Panc1 (cell line): ENCODE data around the gene C11orf52. TPM values are rescaled to one million over a fixed set of nuclear protein-coding genes. Genes with fewer than 3 reads are reported as not detected.
A peak's percentile ranks its signal among the peaks of the same experiment; 100 is the strongest.

Experiments
- ATAC-seq: fragments of 200-7000 bp; cut with Tn5 transposase; 2 replicates; pipeline ENCODE4 v1.9.1; 2020; ENCODE audit warnings: mild to moderate bottlenecking, moderate library complexity
- BruUV-seq: library from RNA; stranded (reverse); fragments of 400-500 nt; replicated peaks from 2 replicates; lab custom pipeline; 2021; lab: Mats Ljungman, UMichigan
- CTCF ChIA-PET: fragments of 300-600 bp; sonication (Branson Sonifier 250); formaldehyde crosslinking; loops from one replicate; lab custom pipeline; 2022; ENCODE audit warnings: antibody characterized with exemption; lab: Charles Lee
- POLR2A ChIA-PET: fragments of 300-600 bp; sonication (Branson Sonifier 250); formaldehyde crosslinking; loops from one replicate; lab custom pipeline; 2022; ENCODE audit warnings: antibody characterized with exemption; lab: Charles Lee
- DNase-seq: peaks from one replicate; pipeline ENCODE4 v3.0.0-alpha.2; 2010; ENCODE audit warnings: low read depth, low spot score
- H3K27ac ChIP-seq: 2 replicates; pipeline ENCODE4 v1.5.1; 2011; ENCODE audit warnings: mild to moderate bottlenecking, low read length, inconsistent platforms
- H3K27me3 ChIP-seq: fragments of 200-500 bp; sonication (Bioruptor generic); 2 replicates; pipeline ENCODE4 v1.6.0; 2014; ENCODE audit warnings: low read length, inconsistent platforms; ENCODE audit not compliant: control insufficient read depth, insufficient read depth
- H3K36me3 ChIP-seq: fragments of 200-500 bp; sonication (Bioruptor generic); 2 replicates; pipeline ENCODE4 v1.5.1; 2014; ENCODE audit warnings: inconsistent platforms, mild to moderate bottlenecking, low read length, moderate library complexity; ENCODE audit not compliant: control insufficient read depth, insufficient read depth
- H3K4me1 ChIP-seq: 2 replicates; pipeline ENCODE4 v1.5.1; 2011; ENCODE audit warnings: inconsistent platforms, mild to moderate bottlenecking, low read length, moderate library complexity; ENCODE audit not compliant: control insufficient read depth, insufficient read depth
- H3K4me3 ChIP-seq, 2 experiments: 2 replicates each; pipeline ENCODE4 v1.5.1; 2011 to 2012; ENCODE audit warnings: low read depth in 2 of 2, low read length in 2 of 2, mild to moderate bottlenecking in 2 of 2, inconsistent platforms in 1 of 2, moderate library complexity in 1 of 2
- H3K9me3 ChIP-seq: fragments of 200-500 bp; sonication (Bioruptor generic); 2 replicates; pipeline ENCODE4 v1.5.1; 2014; ENCODE audit warnings: low read depth, mild to moderate bottlenecking, inconsistent platforms, low read length, moderate library complexity; ENCODE audit not compliant: control insufficient read depth, insufficient read depth
- POLR2AphosphoS5 ChIP-seq: IDR thresholded peaks from 2 replicates; pipeline ENCODE4 v1.6.1; 2012; ENCODE audit warnings: mild to moderate bottlenecking, low read depth, low read length, moderate library complexity
- REST ChIP-seq, 2 experiments: IDR thresholded peaks; 2 replicates each; pipeline ENCODE4 v1.6.1; 2011 to 2012; ENCODE audit warnings: low read depth in 2 of 2, control low read depth in 1 of 2, low read length in 1 of 2, mild to moderate bottlenecking in 1 of 2, moderate library complexity in 1 of 2; ENCODE audit not compliant: insufficient read depth in 1 of 2
- SIN3A ChIP-seq: IDR thresholded peaks from 2 replicates; pipeline ENCODE4 v1.6.1; 2012; ENCODE audit warnings: low read depth, mild to moderate bottlenecking, low read length, moderate library complexity, borderline replicate concordance; ENCODE audit not compliant: insufficient read depth
- TCF7L2 ChIP-seq: IDR thresholded peaks from 2 replicates; pipeline ENCODE4 v1.6.1; 2011; ENCODE audit warnings: mild to moderate bottlenecking, low read depth, low read length, inconsistent platforms
- in situ Hi-C: cut with HindIII; loops from 2 replicates; pipeline ENCODE4 v1.10.0; 2016; ENCODE audit warnings: low sequenced_read_pairs, low pct_unique_long_range_greater_than_20kb
- intact Hi-C: fragments of 100-400 bp; cut with micrococcal nuclease; formaldehyde crosslinking; loops from one replicate; pipeline ENCODE4 v1.10.0; 2022; ENCODE audit not compliant: unreplicated experiment
- total RNA-seq: library from RNA; stranded (reverse); gene quantifications from one replicate; pipeline ENCODE4 v1.2.1, GENCODE V29; 2021; ENCODE audit not compliant: unreplicated experiment
- TF ChIP-seq, protein P1 (sequence below): fragments of 450-650 bp; IDR thresholded peaks from 2 replicates; pipeline ENCODE4 v1.5.1; 2017; ENCODE audit warnings: mild to moderate bottlenecking

The C11orf52 gene
- total RNA-seq, 1 experiment from 2014 or later = not detected

DNA sequence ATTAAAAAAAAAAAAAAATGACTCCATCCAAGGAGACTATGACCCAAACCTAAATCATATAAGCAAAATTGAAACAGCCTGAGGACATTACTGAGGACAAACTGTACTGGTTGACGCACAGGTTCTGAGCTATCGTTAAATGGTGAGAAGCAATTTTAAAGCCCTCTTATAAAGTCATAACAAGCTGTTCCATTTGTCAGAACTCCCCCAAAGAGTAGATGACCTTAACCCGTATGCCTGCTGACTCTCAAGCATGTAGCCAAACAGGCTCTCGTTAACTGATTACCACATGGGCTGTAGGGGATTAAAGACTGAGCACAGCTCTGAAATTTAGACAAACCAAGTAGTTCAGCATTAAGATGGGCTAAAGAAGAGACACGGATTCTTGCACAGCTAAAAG, 9.3 kb upstream of the C11orf52 start:
- Histone ChIP-seq H3K27ac (no peak overlapping the region), H3K4me3 (no peak overlapping the region), H3K36me3 (no peaks in the 10 kb centered on the region), H3K4me1 (peaks cover 8% of the 10 kb centered on the region), H3K9me3 (no peaks in the 10 kb centered on the region), H3K27me3 (peaks cover 12% of the 10 kb centered on the region)
- intact Hi-C loops (no loop called here), in situ Hi-C loops (no loop called here)
- ChIA-PET POLR2A (no interaction called here), CTCF (interaction anchor here (0.6 to 0.7 kb wide), 3 partner anchors 44 to 64 kb away, joined by 3 to 6 read pairs (median 3); no protein-coding TSS in a partner anchor)
- DNase-seq = no peak
- TF ChIP-seq REST (IDR thresholded peaks at IDR 0.05; ENCODE audit: insufficient read depth in 1 of 2, low read depth in 2 of 2, low read length in 1 of 2) (no peak), TCF7L2 (no peak)
- TF ChIP-seq, protein P1, sequence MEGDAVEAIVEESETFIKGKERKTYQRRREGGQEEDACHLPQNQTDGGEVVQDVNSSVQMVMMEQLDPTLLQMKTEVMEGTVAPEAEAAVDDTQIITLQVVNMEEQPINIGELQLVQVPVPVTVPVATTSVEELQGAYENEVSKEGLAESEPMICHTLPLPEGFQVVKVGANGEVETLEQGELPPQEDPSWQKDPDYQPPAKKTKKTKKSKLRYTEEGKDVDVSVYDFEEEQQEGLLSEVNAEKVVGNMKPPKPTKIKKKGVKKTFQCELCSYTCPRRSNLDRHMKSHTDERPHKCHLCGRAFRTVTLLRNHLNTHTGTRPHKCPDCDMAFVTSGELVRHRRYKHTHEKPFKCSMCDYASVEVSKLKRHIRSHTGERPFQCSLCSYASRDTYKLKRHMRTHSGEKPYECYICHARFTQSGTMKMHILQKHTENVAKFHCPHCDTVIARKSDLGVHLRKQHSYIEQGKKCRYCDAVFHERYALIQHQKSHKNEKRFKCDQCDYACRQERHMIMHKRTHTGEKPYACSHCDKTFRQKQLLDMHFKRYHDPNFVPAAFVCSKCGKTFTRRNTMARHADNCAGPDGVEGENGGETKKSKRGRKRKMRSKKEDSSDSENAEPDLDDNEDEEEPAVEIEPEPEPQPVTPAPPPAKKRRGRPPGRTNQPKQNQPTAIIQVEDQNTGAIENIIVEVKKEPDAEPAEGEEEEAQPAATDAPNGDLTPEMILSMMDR = no peak
- BruUV-seq = no TSS peak
- no peak for ATAC-seq

DNA sequence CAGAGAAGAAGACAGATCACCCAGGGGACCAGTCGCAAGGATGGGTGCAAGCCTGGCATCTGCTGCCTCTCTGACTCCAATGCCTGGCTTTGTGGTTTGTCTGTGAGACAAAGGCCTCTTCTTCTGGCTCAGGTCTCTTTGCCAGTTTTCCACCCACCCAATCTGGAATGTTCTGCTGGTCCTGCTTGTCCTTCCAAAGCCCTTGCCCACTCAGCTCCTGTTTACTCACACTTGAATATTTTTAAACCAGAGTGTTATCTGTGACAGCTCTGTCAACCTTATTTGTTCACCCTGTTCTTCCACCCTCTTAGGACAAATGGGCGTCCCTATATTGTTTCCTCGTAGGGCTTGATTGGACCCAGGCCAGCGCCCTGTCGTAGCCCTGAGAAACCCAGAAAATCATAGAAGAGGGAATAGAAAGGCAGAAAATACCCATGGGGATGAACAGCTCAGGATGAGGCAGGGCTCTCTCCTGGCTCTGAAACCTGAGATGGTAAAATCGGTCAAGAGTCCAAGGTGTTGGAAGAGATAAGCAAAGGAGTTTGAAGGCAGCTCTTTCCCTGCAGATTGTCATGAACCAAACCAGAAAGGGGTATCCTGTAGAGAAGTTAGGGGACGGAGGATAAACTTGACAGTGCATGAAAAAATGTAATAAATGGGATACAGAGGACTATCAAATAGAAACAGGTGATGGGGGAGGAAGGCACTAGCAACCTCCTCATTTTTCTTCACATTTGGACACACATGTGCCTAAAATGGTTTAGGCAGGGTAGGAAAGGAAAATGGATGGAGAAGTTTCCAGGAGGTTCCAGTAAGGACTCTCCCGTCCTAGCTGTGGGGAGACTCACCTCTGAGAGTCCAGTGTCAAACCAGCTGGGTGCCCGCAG, 7.8 kb upstream of the C11orf52 start:
- Histone ChIP-seq H3K36me3 (no peaks in the 10 kb centered on the region), H3K4me1 (peaks cover 8% of the 10 kb centered on the region), H3K9me3 (no peaks in the 10 kb centered on the region), H3K27ac (no peak overlapping the region), H3K27me3 (peaks cover 12% of the 10 kb centered on the region), H3K4me3 (no peak overlapping the region)
- intact Hi-C loops (no loop called here), in situ Hi-C loops (no loop called here)
- BruUV-seq = no TSS peak
- ATAC-seq (0 out of 2 replicates have a peak, but pooled peaks have one; percentile 5), DNase-seq (no peak)
- TF ChIP-seq SIN3A (no peak), TCF7L2 (no peak), POLR2AphosphoS5 (no peak), REST (IDR thresholded peaks at IDR 0.05; ENCODE audit: insufficient read depth in 1 of 2, low read depth in 2 of 2, low read length in 1 of 2) (no peak)
- TF ChIP-seq, protein P1 = no peak
- POLR2A ChIA-PET = no interaction called here
- CTCF ChIA-PET = no interaction called here
